Testis (tissue), 3 donors: Measurements from ENCODE around the gene DLG2. TPM values are rescaled to one million over a fixed set of nuclear protein-coding genes. Genes with fewer than 3 reads are reported as not detected.

Experiments
- DNase-seq: peaks from one replicate; pipeline ENCODE4 v3.0.0-alpha.2; 2019
- H3K27ac ChIP-seq, 2 donors: fragments of 200-600 bp; sonication (generic); one replicate each; pipeline ENCODE4 v1.5.1; 2019
- H3K27me3 ChIP-seq: fragments of 200-600 bp; sonication (generic); one replicate; pipeline ENCODE4 v1.5.1; 2019
- H3K36me3 ChIP-seq: fragments of 200-600 bp; sonication (generic); one replicate; pipeline ENCODE4 v1.5.1; 2017; ENCODE audit warnings: low read depth; ENCODE audit errors: missing control alignments
- H3K4me1 ChIP-seq: fragments of 200-600 bp; sonication (generic); one replicate; pipeline ENCODE4 v1.5.1; 2019
- H3K4me3 ChIP-seq, 2 donors: fragments of 200-600 bp; sonication (generic); one replicate each; pipeline ENCODE4 v1.5.1; 2017 to 2019
- H3K9me3 ChIP-seq: fragments of 200-600 bp; sonication (generic); one replicate; pipeline ENCODE4 v1.5.1; 2017
- CTCF ChIP-seq, 3 experiments: fragments of 450-650 bp in 2 of 3; fragments of 200-600 bp in 1 of 3; sonication (generic) in 1 of 3; IDR thresholded peaks; one replicate each; pipeline ENCODE4 v1.5.1; 2016 to 2019; ENCODE audit warnings: antibody characterized with exemption in 3 of 3, mild to moderate bottlenecking in 2 of 3, moderate library complexity in 1 of 3
- POLR2A ChIP-seq: fragments of 450-650 bp; IDR thresholded peaks from one replicate; pipeline ENCODE4 v1.6.1; 2017; ENCODE audit warnings: antibody characterized with exemption, mild to moderate bottlenecking, moderate library complexity
- WGBS, 2 donors: methylation state at CpG; one replicate each; pipeline ENCODE4 v1.1.5; 2018; 5-methylcytosine and 5-hydroxymethylcytosine counted together
- intact Hi-C: fragments of 100-400 bp; cut with DNase I; formaldehyde crosslinking; loops from one replicate; pipeline ENCODE4 v1.15.1; 2023; ENCODE audit warnings: low total_unique reads
- polyA plus RNA-seq: library from polyadenylated mRNA; stranded (reverse); fragments of 350-450 nt; fragmentation: Illumina TruSeq; extraction: RNeasy Lipid Tissue Mini Kit (QIAGEN cat#74804); gene quantifications from one replicate; pipeline ENCODE4 v1.2.3, GENCODE V29; 2014; ENCODE audit warnings: low read depth, low replicate concordance; ENCODE audit not compliant: insufficient read depth
- total RNA-seq, 2 donors: library from RNA; depleted of rRNA; stranded (reverse); fragments of >200 nt; gene quantifications; one replicate each; pipeline ENCODE4 v1.2.3, GENCODE V29; 2016

DLG2 gene
- total and polyA plus RNA-seq, 3 donors from 2014 or later, result 13.8 to 23.0 (median 14.1) TPM

DNA sequence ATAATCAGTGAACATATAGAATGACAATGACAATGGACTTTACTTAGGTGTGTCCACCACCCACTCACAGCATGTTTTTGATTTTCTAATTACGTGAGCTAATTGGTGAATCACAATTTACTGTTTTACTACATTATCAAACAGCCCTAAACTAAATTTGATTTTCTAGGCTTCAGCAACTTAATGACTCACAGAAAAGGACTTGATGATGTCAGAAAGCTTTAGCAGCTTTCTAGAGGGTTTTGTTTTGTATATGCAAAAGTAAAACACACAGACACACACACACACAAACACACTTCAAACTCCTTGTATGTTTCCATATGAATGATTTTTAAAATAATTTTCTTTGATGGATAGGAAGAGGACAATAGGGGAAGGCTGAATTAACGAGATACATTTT lies 1462.4 kb downstream of the DLG2 start:
- H3K9me3 ChIP-seq, result no peaks in the 10 kb centered on the region
- WGBS, 2 donors, result 90 to 96% methylated on average over 2 of the region's 2 CpGs
- no peaks in the 10 kb centered on the region for H3K27me3 ChIP-seq
- H3K36me3 ChIP-seq, result no peaks in the 10 kb centered on the region
- DNase-seq, result no peak
- H3K4me3 ChIP-seq, result no peak overlapping the region
- H3K27ac ChIP-seq, result no peak overlapping the region
- intact Hi-C loops, result no loop called here
- no peaks in the 10 kb centered on the region for H3K4me1 ChIP-seq
- TF ChIP-seq POLR2A (no peak), CTCF (IDR thresholded peaks at IDR 0.05) (no peak)

DNA sequence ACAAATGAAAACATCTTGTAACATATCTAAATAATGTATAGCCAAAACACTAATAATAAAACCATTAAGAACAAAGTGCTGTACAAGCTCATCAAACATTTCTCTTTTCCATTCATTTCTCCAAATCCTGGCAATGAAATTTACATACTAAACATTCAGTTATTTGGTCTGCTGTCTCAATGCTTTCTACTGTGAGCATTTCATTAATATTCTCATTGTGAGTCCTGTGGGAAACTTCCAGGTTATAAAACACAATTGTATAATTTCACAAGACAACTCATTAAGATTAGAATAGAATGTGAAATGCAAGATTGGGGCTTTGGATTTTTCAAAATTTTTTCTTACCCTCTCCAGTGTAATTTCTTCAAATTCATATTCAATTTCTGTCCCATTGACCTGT lies 1464.0 kb downstream of the DLG2 start:
- intact Hi-C loops, result no loop called here
- no peak for DNase-seq
- Histone ChIP-seq H3K27me3 (no peaks in the 10 kb centered on the region), H3K4me1 (no peaks in the 10 kb centered on the region), H3K27ac (no peak overlapping the region), H3K9me3 (no peaks in the 10 kb centered on the region), H3K36me3 (no peaks in the 10 kb centered on the region), H3K4me3 (no peak overlapping the region)
- TF ChIP-seq POLR2A (no peak), CTCF (IDR thresholded peaks at IDR 0.05) (no peak)

GRCh38 chr11:84157639-84158038 lies 1469.5 kb downstream of the DLG2 start:
- TF ChIP-seq CTCF (IDR thresholded peaks at IDR 0.05) (no peak), POLR2A (no peak)
- intact Hi-C loops, result no loop called here
- no peak for DNase-seq
- Histone ChIP-seq H3K4me1 (no peaks in the 10 kb centered on the region), H3K9me3 (no peaks in the 10 kb centered on the region), H3K27ac (no peak overlapping the region), H3K4me3 (no peak overlapping the region), H3K36me3 (no peaks in the 10 kb centered on the region), H3K27me3 (no peaks in the 10 kb centered on the region)
- WGBS, 2 donors, result 87 to 92% methylated on average over 3 of the region's 3 CpGs

DNA sequence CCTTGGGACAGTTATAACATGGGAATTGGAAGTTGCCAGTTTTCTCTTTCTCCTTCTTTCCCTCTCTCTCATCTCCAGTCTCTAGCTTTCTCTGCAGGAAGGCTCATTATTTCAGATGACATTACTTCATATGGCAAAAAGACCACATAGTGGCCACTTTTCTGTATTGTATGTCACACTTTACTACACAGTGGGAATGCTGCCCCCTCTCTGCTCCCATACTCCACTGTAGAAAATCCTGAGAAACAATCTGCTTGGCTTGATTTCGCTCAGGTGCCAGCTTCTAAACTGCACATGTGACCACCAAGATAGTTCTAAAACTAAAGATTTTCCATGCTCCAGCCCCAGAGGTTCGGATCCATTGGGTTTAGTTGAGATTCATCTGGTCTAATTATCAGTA lies 1480.3 kb downstream of the DLG2 start:
- H3K4me1 ChIP-seq, result no peaks in the 10 kb centered on the region
- H3K36me3 ChIP-seq, result no peaks in the 10 kb centered on the region
- DNase-seq, result no peak
- no peak overlapping the region for H3K27ac ChIP-seq
- H3K27me3 ChIP-seq, result no peaks in the 10 kb centered on the region
- intact Hi-C loops, result no loop called here
- 85 to 94% methylated on average over 2 of the region's 2 CpGs for WGBS, 2 donors
- no peaks in the 10 kb centered on the region for H3K9me3 ChIP-seq
- no peak overlapping the region for H3K4me3 ChIP-seq
- no peak for TF ChIP-seq POLR2A
- no peak for TF ChIP-seq CTCF (IDR thresholded peaks at IDR 0.05)

GRCh38 chr11:84145616-84146185 lies 1481.4 kb downstream of the DLG2 start:
- Histone ChIP-seq H3K4me1 (no peaks in the 10 kb centered on the region), H3K36me3 (no peaks in the 10 kb centered on the region), H3K4me3 (no peak overlapping the region), H3K27ac (no peak overlapping the region), H3K27me3 (no peaks in the 10 kb centered on the region), H3K9me3 (no peaks in the 10 kb centered on the region)
- TF ChIP-seq CTCF (IDR thresholded peaks at IDR 0.05), result no peak
- TF ChIP-seq POLR2A, result no peak
- intact Hi-C loops, result no loop called here
- WGBS, 2 donors, result 77 to 84% methylated on average over 4 of the region's 4 CpGs
- DNase-seq, result no peak
